Measurements from ENCODE around the gene MED13L. TPM values are rescaled to one million over a fixed set of nuclear protein-coding genes. Genes with fewer than 3 reads are reported as not detected.
"Not testable (repeated sequence)": the region's sequence is repeated elsewhere in the genome, so short reads cannot be mapped to it uniquely, and the experiment has no call there.

MED13L gene
- total RNA-seq, 1 donor from 2014 or later, result 179 TPM

DNA sequence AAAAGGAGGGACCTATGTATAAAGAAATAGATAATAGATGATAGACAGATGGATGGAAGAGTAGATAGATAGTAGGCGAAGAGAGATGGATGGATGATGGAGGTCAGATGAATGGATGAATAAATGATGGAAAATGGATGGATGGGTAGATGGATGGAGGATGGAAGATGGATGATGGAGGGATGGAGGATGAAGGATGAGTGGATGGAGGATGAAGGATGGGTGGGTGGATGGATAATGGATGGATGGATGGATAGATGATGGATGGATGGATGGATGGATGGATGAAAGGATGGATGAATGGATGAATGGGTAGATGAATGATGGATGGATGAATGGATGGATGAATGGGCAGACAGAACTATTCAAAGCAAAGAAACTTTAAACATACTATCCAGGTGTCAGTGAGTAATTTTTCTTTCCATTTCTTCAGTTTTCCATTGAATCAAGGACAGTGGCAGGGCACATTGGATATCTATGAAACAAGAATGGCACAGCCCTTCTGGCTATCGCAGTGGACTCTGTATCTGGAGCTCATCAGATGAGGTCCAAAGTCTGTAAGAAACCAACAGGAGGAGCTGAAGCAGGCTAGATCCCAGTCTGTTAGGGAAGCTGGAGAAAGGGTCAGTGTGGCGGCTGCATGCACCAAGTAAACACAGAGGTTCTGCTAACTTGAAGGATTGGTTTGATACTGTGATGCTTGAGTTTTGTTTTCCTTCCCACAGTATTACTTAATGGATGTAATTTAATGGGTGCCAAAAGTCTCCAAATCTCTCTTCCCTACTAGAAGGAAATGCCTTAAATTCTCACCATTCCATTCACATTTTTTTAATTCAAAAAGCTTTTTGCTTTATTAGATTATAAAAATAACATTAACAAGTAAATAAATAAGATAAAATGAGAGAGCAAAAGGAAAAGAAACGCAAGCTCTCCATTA, 18.1 kb upstream of the MED13L start:
- Histone ChIP-seq H3K27ac (ENCODE audit: low read depth, low read length) (no peak overlapping the region), H3K27me3 (ENCODE audit: control insufficient read depth in 3 of 3, insufficient read depth in 3 of 3, low read length in 3 of 3) (no peaks in the 10 kb centered on the region), H3K36me3 (ENCODE audit: control insufficient read depth in 3 of 3, insufficient read depth in 3 of 3, low read length in 3 of 3) (no peaks in the 10 kb centered on the region), H3K4me3 (ENCODE audit: low read length in 3 of 3) (no peak overlapping the region), H3K4me1 (ENCODE audit: control insufficient read depth in 3 of 3, insufficient read depth in 3 of 3, low read length in 3 of 3) (peaks cover 0 to 14% (median 8%) of the 10 kb centered on the region in 3 donors), H3K9ac (ENCODE audit: low read depth in 1 of 3, low read length in 3 of 3) (no peak overlapping the region), H3K9me3 (ENCODE audit: control insufficient read depth in 3 of 3, low read length in 3 of 3) (no peaks in the 10 kb centered on the region)

DNA sequence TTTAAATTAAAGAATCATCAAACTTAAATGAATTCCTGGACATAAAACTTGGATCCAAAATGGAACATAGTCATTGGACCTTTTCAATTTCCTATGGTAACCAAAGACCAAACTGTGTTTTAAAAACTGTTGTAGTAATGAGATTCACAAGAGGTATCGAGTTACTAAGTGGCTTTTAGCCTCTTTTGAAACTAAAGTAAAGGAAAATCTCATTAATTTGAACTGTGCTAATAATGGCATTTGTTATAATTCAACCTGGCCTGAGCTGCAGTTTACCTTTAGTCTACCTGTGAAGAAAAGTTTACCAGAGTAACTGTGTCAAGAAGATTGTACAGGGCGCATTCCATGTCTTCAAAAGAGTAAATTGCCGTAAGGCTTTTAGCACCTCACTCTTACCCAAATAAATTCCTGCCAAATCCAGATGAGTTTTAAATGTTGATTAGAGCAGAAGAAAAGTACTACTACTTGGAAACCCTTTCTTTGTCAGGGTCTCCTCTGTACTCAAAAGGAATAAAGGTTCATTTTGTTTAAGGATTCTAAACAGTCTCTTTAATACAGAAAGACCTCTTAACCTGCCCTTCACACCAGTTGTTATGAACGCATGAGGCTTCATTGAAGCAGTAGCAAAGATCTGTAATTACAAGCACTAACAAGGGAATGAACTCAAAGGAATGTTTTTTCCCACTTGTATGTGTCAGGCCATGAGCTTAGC, 17.1 kb upstream of the MED13L start:
- Histone ChIP-seq H3K27ac (ENCODE audit: low read depth, low read length) (no peak overlapping the region), H3K9ac (ENCODE audit: low read depth in 1 of 3, low read length in 3 of 3) (no peak overlapping the region), H3K4me3 (ENCODE audit: low read length in 3 of 3) (no peak overlapping the region), H3K4me1 (ENCODE audit: control insufficient read depth in 3 of 3, insufficient read depth in 3 of 3, low read length in 3 of 3) (peaks cover 0 to 5% (median 4%) of the 10 kb centered on the region in 3 donors), H3K36me3 (ENCODE audit: control insufficient read depth in 3 of 3, insufficient read depth in 3 of 3, low read length in 3 of 3) (no peaks in the 10 kb centered on the region), H3K9me3 (ENCODE audit: control insufficient read depth in 3 of 3, low read length in 3 of 3) (no peaks in the 10 kb centered on the region), H3K27me3 (ENCODE audit: control insufficient read depth in 3 of 3, insufficient read depth in 3 of 3, low read length in 3 of 3) (no peaks in the 10 kb centered on the region)

DNA sequence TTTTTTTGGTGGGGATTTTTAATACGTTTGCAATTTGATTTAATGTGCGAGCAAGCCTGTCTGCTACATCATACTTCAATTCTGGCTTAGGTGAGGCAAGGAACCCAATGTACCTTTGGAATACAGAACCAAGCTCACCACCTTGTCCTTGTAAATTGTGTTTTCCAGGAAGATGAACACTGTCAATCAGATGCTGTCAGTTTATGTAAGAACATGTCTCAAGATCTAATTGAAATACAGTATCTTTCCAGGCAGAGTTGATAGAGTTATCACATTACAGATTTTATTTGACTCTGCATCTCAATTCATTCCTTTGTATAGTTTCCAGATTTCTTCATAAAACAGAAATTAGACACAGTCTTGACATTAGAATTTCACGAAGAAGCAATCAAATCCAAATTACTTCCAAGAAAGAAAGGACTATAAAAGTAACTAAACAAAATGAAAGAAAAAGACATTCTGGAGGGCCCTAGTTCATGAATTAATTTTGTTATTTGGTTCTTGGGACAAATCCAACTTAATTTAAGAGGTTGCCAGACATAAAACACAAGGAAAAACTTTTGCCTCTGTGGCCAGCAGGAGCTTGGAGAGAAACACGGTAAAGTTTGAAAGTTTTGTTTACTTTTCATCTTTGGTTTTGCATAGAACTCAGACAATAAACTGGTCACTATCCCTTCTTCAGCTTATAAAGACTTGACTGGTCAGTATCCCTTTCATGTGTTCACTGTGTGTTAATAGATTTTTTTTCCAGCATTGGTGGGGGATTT, 16.4 kb upstream of the MED13L start:
- Histone ChIP-seq H3K36me3 (ENCODE audit: control insufficient read depth in 3 of 3, insufficient read depth in 3 of 3, low read length in 3 of 3) (no peaks in the 10 kb centered on the region), H3K4me3 (ENCODE audit: low read length in 3 of 3) (no peak overlapping the region), H3K27me3 (ENCODE audit: control insufficient read depth in 3 of 3, insufficient read depth in 3 of 3, low read length in 3 of 3) (no peaks in the 10 kb centered on the region), H3K9me3 (ENCODE audit: control insufficient read depth in 3 of 3, low read length in 3 of 3) (no peaks in the 10 kb centered on the region), H3K9ac (ENCODE audit: low read depth in 1 of 3, low read length in 3 of 3) (no peak overlapping the region), H3K4me1 (ENCODE audit: control insufficient read depth in 3 of 3, insufficient read depth in 3 of 3, low read length in 3 of 3) (no peaks in the 10 kb centered on the region), H3K27ac (ENCODE audit: low read depth, low read length) (no peak overlapping the region)

DNA sequence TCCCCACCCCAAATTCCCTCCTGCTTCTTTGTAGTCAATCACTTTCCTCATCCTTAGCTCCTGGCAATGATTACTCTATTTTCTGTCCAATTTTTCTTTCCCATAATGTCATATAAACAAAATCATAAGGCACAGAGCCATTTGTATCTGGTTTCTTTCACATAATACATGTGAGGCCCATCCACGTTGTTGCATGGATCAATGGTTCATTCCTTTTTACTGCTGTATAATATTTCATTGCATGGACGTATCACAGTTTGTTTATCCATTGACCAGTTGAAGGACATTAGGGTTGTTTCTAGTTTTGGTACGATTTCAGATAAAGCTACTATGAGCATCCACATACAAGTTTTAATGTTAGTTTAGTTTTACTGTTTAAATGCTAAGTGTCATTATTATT, 13.7 kb upstream of the MED13L start:
- H3K9ac ChIP-seq (ENCODE audit: low read depth in 1 of 3, low read length in 3 of 3), result no peak overlapping the region
- no peaks in the 10 kb centered on the region for H3K4me1 ChIP-seq (ENCODE audit: control insufficient read depth in 3 of 3, insufficient read depth in 3 of 3, low read length in 3 of 3)
- H3K27me3 ChIP-seq (ENCODE audit: control insufficient read depth in 3 of 3, insufficient read depth in 3 of 3, low read length in 3 of 3), result no peaks in the 10 kb centered on the region
- no peak overlapping the region for H3K4me3 ChIP-seq (ENCODE audit: low read length in 3 of 3)
- H3K27ac ChIP-seq (ENCODE audit: low read depth, low read length), result no peak overlapping the region
- H3K9me3 ChIP-seq (ENCODE audit: control insufficient read depth in 3 of 3, low read length in 3 of 3), result no peaks in the 10 kb centered on the region
- H3K36me3 ChIP-seq (ENCODE audit: control insufficient read depth in 3 of 3, insufficient read depth in 3 of 3, low read length in 3 of 3), result no peaks in the 10 kb centered on the region

DNA sequence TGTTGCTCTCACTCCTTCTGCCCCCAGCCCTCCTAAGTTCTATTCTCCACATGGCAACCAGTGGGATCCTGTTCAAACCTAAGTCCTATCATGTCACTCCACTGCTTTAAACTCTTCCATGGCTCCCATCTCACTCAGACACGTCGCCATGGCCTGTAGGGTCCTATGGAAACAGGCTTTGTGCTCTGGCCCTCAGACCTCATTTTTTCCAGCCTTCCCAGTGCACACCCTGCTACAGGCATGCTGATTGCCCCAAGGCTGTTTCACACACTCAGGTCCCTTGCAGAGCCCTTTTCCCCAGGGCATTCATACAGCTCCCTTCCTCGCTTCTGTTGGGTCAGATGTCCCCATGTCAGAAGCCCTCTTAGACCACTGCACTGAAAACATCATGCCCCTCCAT, 11.2 kb upstream of the MED13L start:
- Histone ChIP-seq H3K27me3 (ENCODE audit: control insufficient read depth in 3 of 3, insufficient read depth in 3 of 3, low read length in 3 of 3) (no peaks in the 10 kb centered on the region), H3K27ac (ENCODE audit: low read depth, low read length) (no peak overlapping the region), H3K4me1 (ENCODE audit: control insufficient read depth in 3 of 3, insufficient read depth in 3 of 3, low read length in 3 of 3) (no peaks in the 10 kb centered on the region), H3K9ac (ENCODE audit: low read depth in 1 of 3, low read length in 3 of 3) (no peak overlapping the region), H3K4me3 (ENCODE audit: low read length in 3 of 3) (no peak overlapping the region), H3K36me3 (ENCODE audit: control insufficient read depth in 3 of 3, insufficient read depth in 3 of 3, low read length in 3 of 3) (no peaks in the 10 kb centered on the region), H3K9me3 (ENCODE audit: control insufficient read depth in 3 of 3, low read length in 3 of 3) (no peaks in the 10 kb centered on the region)

DNA sequence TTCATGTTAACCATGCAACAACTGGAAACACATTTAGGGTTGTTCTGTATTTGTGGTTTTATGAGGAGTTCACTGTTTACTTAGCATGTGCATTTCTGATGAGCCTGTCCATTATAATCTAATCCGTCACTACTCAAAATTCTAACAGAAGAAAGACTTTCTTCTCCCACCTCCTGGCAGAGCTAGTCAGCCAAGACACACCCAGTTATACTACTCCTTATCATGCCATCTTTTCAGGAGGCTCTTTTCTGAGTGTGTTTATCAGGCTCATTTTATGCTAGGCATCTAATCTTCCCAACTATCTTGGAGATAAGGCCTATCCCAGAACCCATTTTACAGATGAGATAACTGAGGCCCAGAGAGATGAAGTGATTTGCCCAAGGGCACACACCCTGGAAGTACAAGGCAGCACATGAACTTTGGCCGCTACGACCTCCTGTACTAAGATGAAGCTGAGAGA, 10.4 kb upstream of the MED13L start:
- no peak overlapping the region for H3K4me3 ChIP-seq (ENCODE audit: low read length in 3 of 3)
- no peaks in the 10 kb centered on the region for H3K9me3 ChIP-seq (ENCODE audit: control insufficient read depth in 3 of 3, low read length in 3 of 3)
- no peak overlapping the region for H3K9ac ChIP-seq (ENCODE audit: low read depth in 1 of 3, low read length in 3 of 3)
- no peak overlapping the region for H3K27ac ChIP-seq (ENCODE audit: low read depth, low read length)
- H3K27me3 ChIP-seq (ENCODE audit: control insufficient read depth in 3 of 3, insufficient read depth in 3 of 3, low read length in 3 of 3), result no peaks in the 10 kb centered on the region
- no peaks in the 10 kb centered on the region for H3K4me1 ChIP-seq (ENCODE audit: control insufficient read depth in 3 of 3, insufficient read depth in 3 of 3, low read length in 3 of 3)
- H3K36me3 ChIP-seq (ENCODE audit: control insufficient read depth in 3 of 3, insufficient read depth in 3 of 3, low read length in 3 of 3), result no peaks in the 10 kb centered on the region

DNA sequence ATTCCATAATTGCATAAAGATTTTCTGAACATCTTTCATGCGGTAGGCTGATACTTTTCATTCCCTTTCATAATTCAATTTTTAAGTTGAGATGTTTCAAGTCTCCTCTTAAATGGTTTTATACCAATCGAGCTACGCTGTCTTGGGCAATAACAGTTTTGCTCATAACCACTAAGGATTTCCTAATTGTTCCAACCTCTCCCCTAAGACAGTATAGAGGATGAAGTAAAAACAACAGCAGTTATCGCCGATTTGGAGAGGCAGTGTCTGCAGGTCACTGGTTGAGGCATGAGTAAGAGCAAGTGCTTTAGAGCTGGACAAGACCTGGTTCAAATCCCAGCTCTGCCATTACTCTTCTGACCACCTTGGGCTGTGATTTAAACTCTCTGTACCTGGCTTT, 6.9 kb upstream of the MED13L start:
- Histone ChIP-seq H3K27me3 (ENCODE audit: control insufficient read depth in 3 of 3, insufficient read depth in 3 of 3, low read length in 3 of 3) (no peaks in the 10 kb centered on the region), H3K27ac (ENCODE audit: low read depth, low read length) (no peak overlapping the region), H3K4me3 (ENCODE audit: low read length in 3 of 3) (no peak overlapping the region), H3K9ac (ENCODE audit: low read depth in 1 of 3, low read length in 3 of 3) (no peak overlapping the region), H3K36me3 (ENCODE audit: control insufficient read depth in 3 of 3, insufficient read depth in 3 of 3, low read length in 3 of 3) (no peaks in the 10 kb centered on the region), H3K4me1 (ENCODE audit: control insufficient read depth in 3 of 3, insufficient read depth in 3 of 3, low read length in 3 of 3) (no peaks in the 10 kb centered on the region), H3K9me3 (ENCODE audit: control insufficient read depth in 3 of 3, low read length in 3 of 3) (no peaks in the 10 kb centered on the region)

DNA sequence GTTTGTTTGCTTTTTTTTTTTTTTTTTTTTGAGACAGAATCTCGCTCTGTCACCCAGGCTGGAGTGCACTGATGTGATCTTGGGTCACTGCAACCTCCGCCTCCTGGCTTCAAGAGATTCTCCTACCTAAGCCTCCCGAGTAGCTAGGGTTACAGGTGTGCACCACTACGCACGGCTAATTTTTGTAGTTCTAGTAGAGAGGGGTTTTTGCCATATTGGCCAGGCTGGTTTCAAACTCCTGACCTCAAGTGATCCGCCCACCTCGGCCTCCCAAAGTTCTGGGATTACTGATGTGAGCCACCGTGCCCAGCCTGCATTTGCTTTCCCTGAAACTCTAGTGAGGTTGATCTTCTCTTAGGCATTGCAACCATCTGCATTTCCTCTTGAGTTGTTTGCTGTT, 6.4 kb upstream of the MED13L start:
- not testable (repeated sequence) for H3K27ac ChIP-seq (ENCODE audit: low read depth, low read length); H3K4me1 ChIP-seq (ENCODE audit: control insufficient read depth in 3 of 3, insufficient read depth in 3 of 3, low read length in 3 of 3); H3K4me3 ChIP-seq (ENCODE audit: low read length in 3 of 3); H3K36me3 ChIP-seq (ENCODE audit: control insufficient read depth in 3 of 3, insufficient read depth in 3 of 3, low read length in 3 of 3); H3K9me3 ChIP-seq (ENCODE audit: control insufficient read depth in 3 of 3, low read length in 3 of 3); H3K27me3 ChIP-seq (ENCODE audit: control insufficient read depth in 3 of 3, insufficient read depth in 3 of 3, low read length in 3 of 3); H3K9ac ChIP-seq (ENCODE audit: low read depth in 1 of 3, low read length in 3 of 3)

DNA sequence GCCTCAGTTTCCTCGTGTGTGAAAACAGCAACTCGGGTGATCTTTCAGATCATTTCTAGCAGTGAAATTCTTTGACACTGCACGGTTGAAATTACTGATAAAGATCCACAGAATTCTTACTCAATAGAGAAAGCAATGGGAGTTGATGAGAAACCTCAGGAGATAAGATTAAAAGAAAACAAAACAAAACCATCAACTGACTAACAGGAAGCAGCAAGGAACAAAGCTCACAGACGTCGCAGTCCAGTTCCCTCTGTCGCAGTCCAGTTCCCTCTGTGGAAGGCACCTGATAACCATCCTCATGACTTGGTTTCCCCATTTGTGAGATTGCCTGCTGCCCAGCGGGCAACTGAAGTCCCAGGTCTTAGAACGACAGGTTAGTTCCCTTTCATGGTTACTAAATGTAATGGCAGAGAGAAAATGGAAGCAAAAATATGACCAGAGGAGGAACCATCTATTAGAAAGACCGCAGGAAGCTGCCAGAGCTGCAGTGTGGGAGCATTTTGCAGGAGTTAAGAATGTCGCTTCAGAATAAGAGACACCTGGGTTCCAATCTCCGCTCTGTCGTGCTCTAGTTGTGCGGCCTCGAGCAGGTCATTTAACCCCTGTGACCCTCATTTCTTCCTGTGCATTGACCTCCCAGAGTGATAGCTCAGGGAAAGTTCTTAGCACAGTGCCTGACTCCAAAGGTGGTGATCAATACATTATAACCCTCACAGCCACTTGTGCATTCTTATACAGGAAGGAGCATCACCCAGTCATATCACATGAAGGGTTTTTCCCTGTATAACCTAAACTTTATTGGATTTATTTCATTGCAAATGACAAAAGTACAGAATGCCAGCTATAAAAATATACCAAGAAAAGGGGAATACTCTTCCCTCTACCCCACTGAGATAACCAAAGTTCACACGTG, 5.1 kb upstream of the MED13L start:
- Histone ChIP-seq H3K27ac (ENCODE audit: low read depth, low read length) (no peak overlapping the region), H3K4me3 (ENCODE audit: low read length in 3 of 3) (no peak overlapping the region), H3K27me3 (ENCODE audit: control insufficient read depth in 3 of 3, insufficient read depth in 3 of 3, low read length in 3 of 3) (no peaks in the 10 kb centered on the region), H3K9ac (ENCODE audit: low read depth in 1 of 3, low read length in 3 of 3) (no peak overlapping the region), H3K4me1 (ENCODE audit: control insufficient read depth in 3 of 3, insufficient read depth in 3 of 3, low read length in 3 of 3) (peaks cover 3 to 5% (median 5%) of the 10 kb centered on the region in 3 donors), H3K36me3 (ENCODE audit: control insufficient read depth in 3 of 3, insufficient read depth in 3 of 3, low read length in 3 of 3) (no peaks in the 10 kb centered on the region), H3K9me3 (ENCODE audit: control insufficient read depth in 3 of 3, low read length in 3 of 3) (no peaks in the 10 kb centered on the region)

Measured in skeletal muscle tissue (tissue), 4 donors.